ENCODE data around the gene FSTL5.

The FSTL5 gene

DNA sequence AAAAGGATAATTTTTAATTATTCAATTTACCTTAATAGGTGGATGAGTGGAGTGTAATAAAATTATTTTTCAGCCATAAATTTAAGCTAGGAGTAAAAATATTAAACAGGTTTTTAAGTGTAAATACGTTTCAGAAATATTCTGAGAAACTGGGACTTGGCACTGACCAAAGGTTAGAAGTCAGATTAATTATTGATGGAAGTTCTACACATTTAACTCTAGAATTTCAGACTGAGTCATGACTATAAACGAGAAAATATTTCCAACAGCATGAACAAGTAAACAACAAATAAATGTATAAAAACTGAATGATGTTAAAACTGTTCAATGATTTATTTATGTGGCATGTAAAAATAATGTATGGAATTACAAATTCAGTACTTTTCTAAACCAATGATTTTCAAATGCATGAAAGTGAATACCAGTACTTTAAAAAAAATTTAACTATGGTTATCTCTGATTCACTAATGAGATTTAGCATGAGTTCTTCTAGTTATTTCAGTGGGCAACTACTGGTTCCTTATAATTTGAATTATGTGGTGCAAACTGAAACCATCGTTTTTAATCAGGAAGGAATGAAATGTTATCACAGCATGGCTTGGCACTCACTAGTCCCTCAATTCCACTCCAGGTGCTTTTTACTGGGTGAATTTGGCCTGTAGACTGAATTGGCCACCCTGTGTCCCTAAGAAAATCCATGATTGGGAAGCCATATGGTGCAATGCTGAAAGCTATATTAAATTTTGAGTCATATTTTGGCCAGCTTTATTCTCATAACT, 244.2 kb downstream of the FSTL5 start:
- Mint-ChIP-seq H3K4me1 (peaks cover 9% of the 10 kb centered on the region), H3K36me3 (ENCODE audit: low read depth) (no peaks in the 10 kb centered on the region), H3K4me3 (no peak overlapping the region), H3K9me3 (no peaks in the 10 kb centered on the region), H3K27me3 (ENCODE audit: low read depth, poor library complexity) (no peaks in the 10 kb centered on the region), H3K27ac (no peak overlapping the region)
- no peak for DNase-seq
- TF ChIP-seq, protein P1, sequence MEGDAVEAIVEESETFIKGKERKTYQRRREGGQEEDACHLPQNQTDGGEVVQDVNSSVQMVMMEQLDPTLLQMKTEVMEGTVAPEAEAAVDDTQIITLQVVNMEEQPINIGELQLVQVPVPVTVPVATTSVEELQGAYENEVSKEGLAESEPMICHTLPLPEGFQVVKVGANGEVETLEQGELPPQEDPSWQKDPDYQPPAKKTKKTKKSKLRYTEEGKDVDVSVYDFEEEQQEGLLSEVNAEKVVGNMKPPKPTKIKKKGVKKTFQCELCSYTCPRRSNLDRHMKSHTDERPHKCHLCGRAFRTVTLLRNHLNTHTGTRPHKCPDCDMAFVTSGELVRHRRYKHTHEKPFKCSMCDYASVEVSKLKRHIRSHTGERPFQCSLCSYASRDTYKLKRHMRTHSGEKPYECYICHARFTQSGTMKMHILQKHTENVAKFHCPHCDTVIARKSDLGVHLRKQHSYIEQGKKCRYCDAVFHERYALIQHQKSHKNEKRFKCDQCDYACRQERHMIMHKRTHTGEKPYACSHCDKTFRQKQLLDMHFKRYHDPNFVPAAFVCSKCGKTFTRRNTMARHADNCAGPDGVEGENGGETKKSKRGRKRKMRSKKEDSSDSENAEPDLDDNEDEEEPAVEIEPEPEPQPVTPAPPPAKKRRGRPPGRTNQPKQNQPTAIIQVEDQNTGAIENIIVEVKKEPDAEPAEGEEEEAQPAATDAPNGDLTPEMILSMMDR (IDR thresholded peaks at IDR 0.05): no peak

GRCh38 chr4:161916035-161916434, 247.8 kb downstream of the FSTL5 start:
- H3K4me1 Mint-ChIP-seq: peaks cover 8% of the 10 kb centered on the region
- no peak overlapping the region for H3K4me3 Mint-ChIP-seq
- DNase-seq: no peak
- TF ChIP-seq, protein P1 (IDR thresholded peaks at IDR 0.05): no peak
- no peaks in the 10 kb centered on the region for H3K9me3 Mint-ChIP-seq
- H3K36me3 Mint-ChIP-seq (ENCODE audit: low read depth): no peaks in the 10 kb centered on the region
- no peak overlapping the region for H3K27ac Mint-ChIP-seq
- no peaks in the 10 kb centered on the region for H3K27me3 Mint-ChIP-seq (ENCODE audit: low read depth, poor library complexity)

DNA sequence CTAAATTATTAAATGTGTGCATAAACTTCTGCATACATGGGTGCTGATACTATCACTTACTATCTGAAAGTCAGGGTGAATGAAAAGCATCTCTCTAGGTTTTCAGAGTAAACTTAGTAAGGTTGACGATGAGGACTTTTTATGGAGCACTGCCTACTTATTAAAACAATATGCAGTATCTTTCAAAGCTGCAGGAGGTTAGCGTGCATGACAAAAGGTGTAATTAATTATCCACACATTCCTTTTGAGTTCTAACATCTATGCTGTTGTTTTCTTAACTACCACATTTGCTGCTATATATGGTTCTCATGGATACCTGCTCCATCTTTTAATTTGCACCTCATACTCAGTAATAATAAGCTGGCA, 256.2 kb downstream of the FSTL5 start:
- no peaks in the 10 kb centered on the region for H3K27me3 Mint-ChIP-seq (ENCODE audit: low read depth, poor library complexity)
- H3K36me3 Mint-ChIP-seq (ENCODE audit: low read depth): no peaks in the 10 kb centered on the region
- no peak for DNase-seq
- no peak overlapping the region for H3K27ac Mint-ChIP-seq
- no peaks in the 10 kb centered on the region for H3K9me3 Mint-ChIP-seq
- TF ChIP-seq, protein P1 (IDR thresholded peaks at IDR 0.05): no peak
- no peak overlapping the region for H3K4me3 Mint-ChIP-seq
- H3K4me1 Mint-ChIP-seq: no peaks in the 10 kb centered on the region

DNA sequence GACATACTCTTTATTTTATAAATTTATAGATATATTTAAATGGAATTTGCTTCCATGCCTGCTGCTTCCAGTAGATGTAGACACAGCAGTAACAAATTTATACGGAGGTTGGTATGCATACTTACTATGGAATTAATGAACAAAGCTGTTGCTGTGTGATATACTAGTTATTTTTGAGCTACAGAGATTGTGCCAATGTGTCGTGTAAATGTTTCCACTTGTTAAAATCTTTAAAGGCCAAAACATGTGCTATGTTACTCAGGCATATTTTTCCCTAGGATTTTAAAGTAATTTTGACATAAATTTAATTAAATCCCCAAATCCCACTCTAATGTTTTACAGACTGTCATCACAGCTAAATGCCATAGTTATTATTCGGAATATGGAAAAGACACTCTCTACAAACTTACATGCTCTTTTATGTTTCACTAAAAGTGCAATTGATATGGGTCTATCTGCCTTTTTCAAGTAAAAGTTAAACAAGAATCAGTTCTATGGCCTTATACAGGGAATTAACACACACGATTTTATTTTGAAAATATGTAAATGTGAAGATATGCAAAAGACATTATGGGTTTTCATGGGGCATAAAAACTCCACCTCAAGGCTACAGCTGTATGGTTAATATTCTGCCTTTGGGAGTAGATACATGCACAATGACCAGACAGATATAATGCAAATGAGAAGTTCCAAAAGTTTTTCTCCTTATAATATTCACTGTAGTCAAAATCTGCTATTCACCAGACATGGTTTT, 256.8 kb downstream of the FSTL5 start:
- no peaks in the 10 kb centered on the region for H3K9me3 Mint-ChIP-seq
- no peaks in the 10 kb centered on the region for H3K27me3 Mint-ChIP-seq (ENCODE audit: low read depth, poor library complexity)
- TF ChIP-seq, protein P1 (IDR thresholded peaks at IDR 0.05): no peak
- DNase-seq: no peak
- H3K4me3 Mint-ChIP-seq: no peak overlapping the region
- no peak overlapping the region for H3K27ac Mint-ChIP-seq
- no peaks in the 10 kb centered on the region for H3K36me3 Mint-ChIP-seq (ENCODE audit: low read depth)
- H3K4me1 Mint-ChIP-seq: no peaks in the 10 kb centered on the region

- Mint-ChIP-seq H3K27me3 (ENCODE audit: low read depth, poor library complexity) (no peaks in the 10 kb centered on the region), H3K4me1 (no peaks in the 10 kb centered on the region), H3K27ac (no peak overlapping the region), H3K9me3 (no peaks in the 10 kb centered on the region), H3K4me3 (no peak overlapping the region), H3K36me3 (ENCODE audit: low read depth) (no peaks in the 10 kb centered on the region)
- no peak for DNase-seq
- TF ChIP-seq, protein P1 (IDR thresholded peaks at IDR 0.05): no peak
Measured at GRCh38 chr4:161900110-161900509, 263.7 kb downstream of the FSTL5 start.
